HEK293T (cell line): Measurements from ENCODE around the gene PPP2R5C.

Experiments
- CTCF ChIA-PET: fragments of 350-600 bp; formaldehyde crosslinking; extraction: SDS; loops from one replicate; lab custom pipeline; 2021; ENCODE audit warnings: antibody characterized with exemption, inconsistent platforms; lab: Yijun Ruan, JAX
- POLR2A ChIA-PET: fragments of 350-600 bp; formaldehyde crosslinking; extraction: SDS; loops from one replicate; lab custom pipeline; 2020; ENCODE audit warnings: antibody characterized with exemption, inconsistent platforms; lab: Yijun Ruan, JAX
- DNase-seq: peaks from one replicate; pipeline ENCODE4 v3.0.0; 2012; ENCODE audit warnings: mixed read lengths; ENCODE audit errors: extremely low spot score
- ARNT ChIP-seq: fragments of 450-650 bp; IDR thresholded peaks from 2 replicates; pipeline ENCODE4 v1.6.1; 2017; ENCODE audit warnings: mild to moderate bottlenecking
- BHLHE40 ChIP-seq: fragments of 450-650 bp; IDR thresholded peaks from 2 replicates; pipeline ENCODE4 v1.6.1; 2016; ENCODE audit warnings: mild to moderate bottlenecking, moderate library complexity, borderline replicate concordance
- CTBP1 ChIP-seq: fragments of 450-650 bp; IDR thresholded peaks from 2 replicates; pipeline ENCODE4 v1.6.1; 2016; ENCODE audit warnings: borderline replicate concordance
- ELF4 ChIP-seq: fragments of 450-650 bp; IDR thresholded peaks from 2 replicates; pipeline ENCODE4 v1.6.1; 2017; ENCODE audit warnings: antibody characterized with exemption
- FOXA1 ChIP-seq: fragments of 450-650 bp; IDR thresholded peaks from 2 replicates; pipeline ENCODE4 v1.6.1; 2016; ENCODE audit warnings: mild to moderate bottlenecking
- FOXK2 ChIP-seq: fragments of 450-650 bp; IDR thresholded peaks from 2 replicates; pipeline ENCODE4 v1.6.1; 2016; ENCODE audit warnings: mild to moderate bottlenecking
- FOXM1 ChIP-seq: fragments of 450-650 bp; IDR thresholded peaks from 2 replicates; pipeline ENCODE4 v1.6.1; 2017; ENCODE audit warnings: mild to moderate bottlenecking, borderline replicate concordance
- HDGF ChIP-seq: fragments of 450-650 bp; IDR thresholded peaks from 2 replicates; pipeline ENCODE4 v1.6.1; 2017; ENCODE audit warnings: antibody characterized with exemption, borderline replicate concordance
- L3MBTL2 ChIP-seq: fragments of 450-650 bp; conservative IDR thresholded peaks from 2 replicates; pipeline ENCODE4 v1.6.1; 2016; ENCODE audit warnings: mild to moderate bottlenecking
- LEF1 ChIP-seq: fragments of 450-650 bp; IDR thresholded peaks from 2 replicates; pipeline ENCODE4 v1.6.1; 2017; ENCODE audit warnings: mild to moderate bottlenecking, borderline replicate concordance
- NFRKB ChIP-seq: fragments of 450-650 bp; IDR thresholded peaks from 2 replicates; pipeline ENCODE4 v1.6.1; 2016; ENCODE audit warnings: mild to moderate bottlenecking, moderate library complexity
- PKNOX1 ChIP-seq: fragments of 450-650 bp; IDR thresholded peaks from 2 replicates; pipeline ENCODE4 v1.6.1; 2016
- SP1 ChIP-seq: fragments of 450-650 bp; IDR thresholded peaks from 2 replicates; pipeline ENCODE4 v1.6.1; 2017
- SUZ12 ChIP-seq: fragments of 450-650 bp; IDR thresholded peaks from 2 replicates; pipeline ENCODE4 v1.6.1; 2016; ENCODE audit warnings: mild to moderate bottlenecking
- TARDBP ChIP-seq: fragments of 450-650 bp; IDR thresholded peaks from 2 replicates; pipeline ENCODE4 v1.6.1; 2016
- ZNF384 ChIP-seq: fragments of 450-650 bp; IDR thresholded peaks from 2 replicates; pipeline ENCODE4 v1.6.1; 2016

PPP2R5C gene

GRCh38 chr14:101824339-101824727, 62.8 kb downstream of the PPP2R5C start:
- no peak for DNase-seq
- ChIA-PET POLR2A (interaction anchor here (1.4 kb wide), 1 partner anchor 15 kb away, joined by 3 read pairs; no protein-coding TSS in a partner anchor), CTCF (no interaction called here)
- TF ChIP-seq ELF4 (no peak), FOXK2 (no peak), FOXM1 (no peak), LEF1 (no peak)

- POLR2A ChIA-PET, result no interaction called here
Observed at GRCh38 chr14:101825797-101826196, 64.3 kb downstream of the PPP2R5C start.

GRCh38 chr14:101826351-101826750, 64.8 kb downstream of the PPP2R5C start:
- CTCF ChIA-PET, result no interaction called here

More at GRCh38 chr14:101825797-101826196, 64.3 kb downstream of the PPP2R5C start:
- no peak for DNase-seq
- no peak for TF ChIP-seq L3MBTL2
- TF ChIP-seq SP1, result no peak
- TF ChIP-seq ZNF384, result no peak
- no peak for TF ChIP-seq CTBP1
- TF ChIP-seq FOXA1, result no peak
- TF ChIP-seq HDGF, result no peak
- no peak for TF ChIP-seq FOXM1
- TF ChIP-seq NFRKB, result no peak
- CTCF ChIA-PET, result no interaction called here

GRCh38 chr14:101827286-101827685, 65.8 kb downstream of the PPP2R5C start:
- no peak for DNase-seq
- ChIA-PET POLR2A (no interaction called here), CTCF (no interaction called here)
- TF ChIP-seq PKNOX1, result no peak
- no peak for TF ChIP-seq LEF1
- TF ChIP-seq ARNT, result no peak
- TF ChIP-seq CTBP1, result no peak
- no peak for TF ChIP-seq FOXK2
- no peak for TF ChIP-seq ZNF384
- TF ChIP-seq ELF4, result no peak
- TF ChIP-seq FOXA1, result no peak
- no peak for TF ChIP-seq SUZ12
- TF ChIP-seq SP1, result no peak
- no peak for TF ChIP-seq FOXM1

More at GRCh38 chr14:101826351-101826750, 64.8 kb downstream of the PPP2R5C start:
- DNase-seq, result no peak
- POLR2A ChIA-PET, result no interaction called here
- TF ChIP-seq FOXA1 (no peak), ELF4 (no peak), FOXK2 (no peak), ARNT (no peak), PKNOX1 (no peak), SP1 (no peak), BHLHE40 (no peak), TARDBP (no peak)

- ChIA-PET CTCF (no interaction called here), POLR2A (no interaction called here)
- TF ChIP-seq TARDBP, result no peak
- no peak for TF ChIP-seq BHLHE40
- no peak for TF ChIP-seq FOXM1
- DNase-seq, result no peak
Observed at GRCh38 chr14:101828046-101828445, 66.5 kb downstream of the PPP2R5C start.

GRCh38 chr14:101830271-101830670, 68.8 kb downstream of the PPP2R5C start:
- ChIA-PET CTCF (no interaction called here), POLR2A (interaction anchor here (2.6 kb wide), 1 partner anchor 20 kb away, joined by 10 read pairs; no protein-coding TSS in a partner anchor)
- no peak for DNase-seq
- TF ChIP-seq FOXK2, result no peak
- TF ChIP-seq ARNT, result no peak
- TF ChIP-seq NFRKB, result no peak
- no peak for TF ChIP-seq ELF4
- TF ChIP-seq FOXM1, result no peak
- TF ChIP-seq TARDBP, result no peak
- no peak for TF ChIP-seq HDGF
- no peak for TF ChIP-seq FOXA1
- TF ChIP-seq BHLHE40, result no peak
- TF ChIP-seq SUZ12, result no peak
- no peak for TF ChIP-seq CTBP1

GRCh38 chr14:101833045-101833444, 71.5 kb downstream of the PPP2R5C start:
- ChIA-PET POLR2A (interaction anchor here (1.3 kb wide), 1 partner anchor 23 kb away, joined by 3 read pairs; no protein-coding TSS in a partner anchor), CTCF (no interaction called here)
- DNase-seq, result no peak
- TF ChIP-seq FOXK2 (no peak), L3MBTL2 (no peak), PKNOX1 (no peak), ARNT (no peak), SUZ12 (no peak), ZNF384 (no peak), FOXM1 (no peak), BHLHE40 (no peak), TARDBP (no peak), LEF1 (no peak), CTBP1 (no peak), NFRKB (no peak), ELF4 (no peak)
